Liver (tissue), 3 donors: ENCODE measurements around the gene ECE1.

Source experiments
- EGR1 ChIP-seq, 2 donors: IDR thresholded peaks; 2 replicates each; pipeline ENCODE4 v1.6.1; 2016 to 2018; ENCODE audit warnings: antibody characterized with exemption in 2 of 2, low read depth in 2 of 2
- JUND ChIP-seq, 2 donors: IDR thresholded peaks; 2 replicates each; pipeline ENCODE4 v1.6.1; 2016; ENCODE audit warnings: antibody characterized with exemption in 2 of 2
- RAD21 ChIP-seq, 2 donors: IDR thresholded peaks; 2 replicates each; pipeline ENCODE4 v1.6.1; 2016; ENCODE audit warnings: antibody characterized with exemption in 2 of 2, mild to moderate bottlenecking in 2 of 2
- RXRA ChIP-seq, 2 donors: IDR thresholded peaks; 2 replicates each; pipeline ENCODE4 v1.6.1; 2017 to 2018; ENCODE audit warnings: antibody characterized with exemption in 2 of 2, mild to moderate bottlenecking in 1 of 2
- TF ChIP-seq, protein P1 (sequence below): IDR thresholded peaks from 2 replicates; pipeline ENCODE4 v1.6.1; 2016; ENCODE audit warnings: antibody characterized with exemption, mild to moderate bottlenecking
- TF ChIP-seq, protein P2 (sequence below): fragments of 150-350 bp; IDR thresholded peaks from 2 replicates; pipeline ENCODE4 v1.5.1; 2017; ENCODE audit warnings: improper control_type of control experiment, low read depth, low read length; ENCODE audit not compliant: missing input control
- donor health status: healthy.
- donor health status: healthy.

DNA sequence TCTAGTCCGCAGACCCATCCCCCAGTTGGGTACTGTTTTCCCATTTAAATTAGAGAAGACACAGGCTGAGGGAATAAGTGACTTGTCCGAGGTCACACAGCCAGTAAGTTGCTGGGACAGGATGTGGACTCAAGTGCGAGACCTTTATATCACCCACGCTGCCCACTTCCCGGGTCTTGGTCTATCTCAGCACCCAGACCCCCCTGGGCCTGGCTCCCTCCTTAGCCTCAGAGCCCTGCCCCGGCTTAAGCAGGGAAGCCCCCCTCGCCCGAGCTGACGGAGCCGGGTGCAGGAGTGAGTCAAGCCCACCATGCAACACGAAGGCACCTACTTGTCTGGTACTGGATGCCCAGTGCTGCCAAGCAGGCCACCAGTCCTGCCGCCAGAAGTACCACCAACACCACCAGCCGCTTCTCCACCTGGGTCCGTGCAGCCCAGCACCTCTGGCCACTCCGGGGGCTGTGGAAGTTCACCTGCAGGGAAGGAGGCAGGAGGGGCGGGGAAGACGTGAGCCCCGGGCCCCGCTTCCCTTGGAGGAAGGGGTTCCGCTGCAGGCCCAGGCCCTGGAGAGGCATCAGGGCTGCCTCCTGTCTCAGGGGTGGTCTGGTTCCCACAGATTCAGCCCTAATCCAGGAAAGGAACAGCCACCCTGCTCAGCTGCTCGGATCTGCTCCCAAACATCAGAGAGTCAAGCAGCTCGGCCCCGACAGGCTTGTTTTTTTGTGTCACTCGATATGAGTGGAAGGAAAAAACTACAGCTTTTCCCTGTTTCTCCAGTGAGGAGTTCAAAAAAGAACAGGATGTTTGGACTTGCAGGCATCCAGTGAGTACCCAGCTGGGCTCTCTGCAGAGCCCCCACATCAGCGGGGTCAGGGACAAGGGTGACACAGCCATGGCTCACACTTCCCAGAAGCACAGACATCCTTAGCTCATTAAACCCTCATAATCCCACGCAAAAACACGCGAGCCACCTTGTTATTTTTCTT is 11.1 kb downstream of the ECE1 start:
- TF ChIP-seq, protein P1, sequence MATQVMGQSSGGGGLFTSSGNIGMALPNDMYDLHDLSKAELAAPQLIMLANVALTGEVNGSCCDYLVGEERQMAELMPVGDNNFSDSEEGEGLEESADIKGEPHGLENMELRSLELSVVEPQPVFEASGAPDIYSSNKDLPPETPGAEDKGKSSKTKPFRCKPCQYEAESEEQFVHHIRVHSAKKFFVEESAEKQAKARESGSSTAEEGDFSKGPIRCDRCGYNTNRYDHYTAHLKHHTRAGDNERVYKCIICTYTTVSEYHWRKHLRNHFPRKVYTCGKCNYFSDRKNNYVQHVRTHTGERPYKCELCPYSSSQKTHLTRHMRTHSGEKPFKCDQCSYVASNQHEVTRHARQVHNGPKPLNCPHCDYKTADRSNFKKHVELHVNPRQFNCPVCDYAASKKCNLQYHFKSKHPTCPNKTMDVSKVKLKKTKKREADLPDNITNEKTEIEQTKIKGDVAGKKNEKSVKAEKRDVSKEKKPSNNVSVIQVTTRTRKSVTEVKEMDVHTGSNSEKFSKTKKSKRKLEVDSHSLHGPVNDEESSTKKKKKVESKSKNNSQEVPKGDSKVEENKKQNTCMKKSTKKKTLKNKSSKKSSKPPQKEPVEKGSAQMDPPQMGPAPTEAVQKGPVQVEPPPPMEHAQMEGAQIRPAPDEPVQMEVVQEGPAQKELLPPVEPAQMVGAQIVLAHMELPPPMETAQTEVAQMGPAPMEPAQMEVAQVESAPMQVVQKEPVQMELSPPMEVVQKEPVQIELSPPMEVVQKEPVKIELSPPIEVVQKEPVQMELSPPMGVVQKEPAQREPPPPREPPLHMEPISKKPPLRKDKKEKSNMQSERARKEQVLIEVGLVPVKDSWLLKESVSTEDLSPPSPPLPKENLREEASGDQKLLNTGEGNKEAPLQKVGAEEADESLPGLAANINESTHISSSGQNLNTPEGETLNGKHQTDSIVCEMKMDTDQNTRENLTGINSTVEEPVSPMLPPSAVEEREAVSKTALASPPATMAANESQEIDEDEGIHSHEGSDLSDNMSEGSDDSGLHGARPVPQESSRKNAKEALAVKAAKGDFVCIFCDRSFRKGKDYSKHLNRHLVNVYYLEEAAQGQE, result no peak
- TF ChIP-seq, protein P2, sequence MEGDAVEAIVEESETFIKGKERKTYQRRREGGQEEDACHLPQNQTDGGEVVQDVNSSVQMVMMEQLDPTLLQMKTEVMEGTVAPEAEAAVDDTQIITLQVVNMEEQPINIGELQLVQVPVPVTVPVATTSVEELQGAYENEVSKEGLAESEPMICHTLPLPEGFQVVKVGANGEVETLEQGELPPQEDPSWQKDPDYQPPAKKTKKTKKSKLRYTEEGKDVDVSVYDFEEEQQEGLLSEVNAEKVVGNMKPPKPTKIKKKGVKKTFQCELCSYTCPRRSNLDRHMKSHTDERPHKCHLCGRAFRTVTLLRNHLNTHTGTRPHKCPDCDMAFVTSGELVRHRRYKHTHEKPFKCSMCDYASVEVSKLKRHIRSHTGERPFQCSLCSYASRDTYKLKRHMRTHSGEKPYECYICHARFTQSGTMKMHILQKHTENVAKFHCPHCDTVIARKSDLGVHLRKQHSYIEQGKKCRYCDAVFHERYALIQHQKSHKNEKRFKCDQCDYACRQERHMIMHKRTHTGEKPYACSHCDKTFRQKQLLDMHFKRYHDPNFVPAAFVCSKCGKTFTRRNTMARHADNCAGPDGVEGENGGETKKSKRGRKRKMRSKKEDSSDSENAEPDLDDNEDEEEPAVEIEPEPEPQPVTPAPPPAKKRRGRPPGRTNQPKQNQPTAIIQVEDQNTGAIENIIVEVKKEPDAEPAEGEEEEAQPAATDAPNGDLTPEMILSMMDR, result no peak
- no peak for TF ChIP-seq RAD21 (IDR thresholded peaks at IDR 0.05)
- TF ChIP-seq EGR1 (IDR thresholded peaks at IDR 0.05; ENCODE audit: low read depth in 2 of 2), result no peak
- TF ChIP-seq JUND (IDR thresholded peaks at IDR 0.05), result no peak
- TF ChIP-seq RXRA (IDR thresholded peaks at IDR 0.05), result no peak
